NCI-H128 (cell line): Measurements from ENCODE around the gene CTCFL.

Experiments
- DNase-seq: peaks from one replicate; lab custom pipeline; 2025; ENCODE audit not compliant: unreplicated experiment; lab: John Stamatoyannopoulos, UW

The CTCFL gene

GRCh38 chr20:57449398-57450354 is 75.3 kb downstream of the CTCFL start:
- DNase-seq = no peak

GRCh38 chr20:57448764-57449354 is 76.1 kb downstream of the CTCFL start:
- DNase-seq = no peak
